Mucosa of descending colon (tissue), 3 donors: ENCODE measurements around the gene AFDN. TPM values are rescaled to one million over a fixed set of nuclear protein-coding genes. Genes with fewer than 3 reads are reported as not detected.
A peak's percentile ranks its signal among the peaks of the same experiment; 100 is the strongest.

Source experiments
- ATAC-seq: fragments of 200-7000 bp; cut with Tn5 transposase; one replicate; pipeline ENCODE4 v1.9.1; 2020; ENCODE audit warnings: mild to moderate bottlenecking, moderate library complexity
- DNase-seq, 3 donors: peaks; one replicate each; pipeline ENCODE4 v3.0.0-alpha.2; 2020
- H3K36me3 ChIP-seq: fragments of 200-600 bp; one replicate; pipeline ENCODE4 v1.8.0; 2021; ENCODE audit warnings: low read depth, mild to moderate bottlenecking
- H3K4me1 ChIP-seq: fragments of 200-600 bp; one replicate; pipeline ENCODE4 v1.8.0; 2021; ENCODE audit warnings: low read depth, mild to moderate bottlenecking
- H3K4me3 ChIP-seq: fragments of 200-600 bp; one replicate; pipeline ENCODE4 v1.8.0; 2021; ENCODE audit warnings: mild to moderate bottlenecking
- H3K9me3 ChIP-seq: fragments of 200-600 bp; one replicate; pipeline ENCODE4 v1.8.0; 2021; ENCODE audit warnings: mild to moderate bottlenecking
- CTCF ChIP-seq: fragments of 200-600 bp; IDR thresholded peaks from one replicate; pipeline ENCODE4 v1.8.0; 2022; ENCODE audit warnings: antibody characterized with exemption, mild to moderate bottlenecking
- intact Hi-C, 2 donors: fragments of 100-400 bp; cut with DNase I in 1 of 2; cut with micrococcal nuclease in 1 of 2; formaldehyde crosslinking; loops; one replicate each; pipeline versions ENCODE4 v1.11.0 to v1.11.1; 2022; cut with DNase I, micrococcal nuclease
- long read RNA-seq, 2 donors: library from polyadenylated mRNA; unstranded; transcript quantifications; one replicate each; pipeline ENCODE4 v2.0.0, GENCODE V29; 2019 to 2021
- total RNA-seq, 3 donors: library from RNA; stranded (reverse); fragmentation: NEBNext Ultra II Directional in 2 of 3; extraction: Animal tissue kit (Norgen Biotek cat#: 25700) in 2 of 3; gene quantifications; one replicate each; pipeline versions ENCODE4 v1.2.1 to v1.2.4, GENCODE V29; 2021 to 2023
- donor health status: DM: no; HTN: no; CAD: no; lungs with moderate emphysema.
- donor health status: DM: no; HTN: no; CAD: no.
- donor health status: DM: no; HTN: yes; CAD: no.

Gene AFDN
- total RNA-seq: 100 to 1,000 TPM; 168 to 231 (median 208) TPM
- long read RNA-seq, donor 1, partial matches to known transcripts: 33 of 55 reads
- long read RNA-seq, donor 1, other reads (novel, unspliced or antisense): 15 of 55 reads
- long read RNA-seq, donor 2, partial matches to known transcripts: 1 of 6 reads
- long read RNA-seq, donor 2, other reads (novel, unspliced or antisense): 4 of 6 reads

- DNase-seq (peak; percentile 47 to 74 (median 68)), ATAC-seq (no peak)
- Histone ChIP-seq H3K9me3 (no peaks in the 10 kb centered on the region), H3K4me1 (peaks cover 22% of the 10 kb centered on the region), H3K4me3 (peak within 1 kb of the TSS; percentile 54), H3K36me3 (no peaks in the 10 kb centered on the region)
- intact Hi-C loops: no loop called here
- no peak for TF ChIP-seq CTCF
Measured at GRCh38 chr6:167826896-167827582, at the start of gene AFDN. AFDN (plus strand) TSS chr6:167826911; CDS start chr6:167827133, 222 bp downstream.

GRCh38 chr6:167778497-167779128 is 48.1 kb upstream of the AFDN start:
- no peak overlapping the region for H3K4me3 ChIP-seq
- H3K4me1 ChIP-seq: peaks cover 8% of the 10 kb centered on the region
- no peaks in the 10 kb centered on the region for H3K9me3 ChIP-seq
- DNase-seq: peak in 1 of 3 donors; percentile 61
- no peaks in the 10 kb centered on the region for H3K36me3 ChIP-seq
- intact Hi-C loops: no loop called here
- ATAC-seq: peak; percentile 70
- TF ChIP-seq CTCF: no peak

DNA sequence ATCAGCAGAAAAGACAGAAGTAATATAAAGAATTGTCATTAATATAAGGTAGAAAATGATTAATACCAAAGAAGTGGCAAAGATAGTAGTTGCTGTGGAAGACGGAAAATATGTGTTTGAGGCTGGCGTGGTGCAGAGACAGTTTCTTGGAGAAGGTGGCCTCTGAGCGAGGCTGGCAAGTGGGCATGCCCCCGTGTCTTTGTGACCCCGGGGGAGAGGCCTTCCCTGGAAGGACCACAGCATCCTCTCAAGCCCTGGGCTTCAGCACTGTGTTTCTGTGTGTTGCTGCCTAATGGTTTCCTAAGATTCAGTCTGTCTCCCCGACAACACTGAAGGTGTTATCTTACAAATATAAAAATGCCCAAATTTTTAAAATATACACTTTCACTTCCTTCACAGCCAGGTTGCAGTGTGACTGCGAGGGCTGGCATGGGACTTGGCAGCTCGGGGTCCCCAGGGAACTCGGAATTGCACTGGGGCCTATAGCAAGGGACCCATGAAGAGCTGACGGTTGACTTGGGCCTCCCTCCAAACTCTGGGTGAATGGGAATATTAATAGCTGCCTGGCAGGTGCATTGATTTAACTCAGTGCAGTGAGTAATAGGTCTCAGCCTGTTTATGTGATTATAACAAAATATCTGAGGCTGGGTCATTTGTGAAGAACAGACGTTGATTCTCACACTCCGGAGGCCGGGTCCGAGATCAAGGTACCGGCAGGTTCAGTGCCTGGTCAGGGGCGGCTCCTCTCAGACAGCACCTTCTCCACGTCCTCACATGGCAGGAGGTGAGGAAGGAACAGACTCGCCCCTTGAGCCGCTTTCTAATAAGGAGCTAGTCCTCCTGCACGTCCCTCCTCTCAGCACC is 47.4 kb upstream of the AFDN start:
- Histone ChIP-seq H3K9me3 (no peaks in the 10 kb centered on the region), H3K4me3 (no peak overlapping the region), H3K36me3 (no peaks in the 10 kb centered on the region), H3K4me1 (peaks cover 8% of the 10 kb centered on the region)
- DNase-seq: no peak
- intact Hi-C loops: no loop called here
- TF ChIP-seq CTCF: no peak
- ATAC-seq: no peak

DNA sequence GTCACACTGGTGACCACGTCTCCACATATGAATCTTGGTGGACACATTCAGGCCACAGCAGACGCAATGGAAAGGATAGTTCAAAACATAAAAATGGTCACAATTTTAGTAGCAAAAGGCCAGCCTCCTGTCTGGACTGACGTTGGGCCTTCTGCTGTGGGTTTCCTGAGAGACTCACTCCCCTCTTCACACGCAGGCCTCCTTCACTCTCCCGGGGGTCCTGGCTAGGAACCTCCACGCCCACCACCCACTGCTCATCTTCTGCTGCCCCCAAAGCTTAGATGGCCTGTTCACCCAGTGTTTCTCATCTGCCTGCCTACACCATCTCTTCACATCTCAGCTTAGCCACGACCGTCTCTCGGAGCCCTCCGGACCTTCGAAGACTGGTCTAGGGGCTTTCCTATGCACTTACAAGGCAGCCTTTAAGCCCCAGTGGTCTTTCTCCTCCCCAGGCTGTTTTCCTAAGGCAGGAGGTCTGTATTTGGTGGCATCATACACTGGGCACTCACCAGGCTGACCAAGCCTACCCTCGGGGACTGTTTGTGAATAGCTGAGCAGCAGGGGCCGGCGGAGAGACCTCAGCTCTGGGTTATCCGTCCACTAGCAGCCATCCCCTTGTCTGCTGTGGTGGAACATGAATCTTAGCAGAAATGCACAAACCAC is 46.6 kb upstream of the AFDN start:
- Histone ChIP-seq H3K9me3 (no peaks in the 10 kb centered on the region), H3K4me3 (no peak overlapping the region), H3K4me1 (peaks cover 8% of the 10 kb centered on the region), H3K36me3 (no peaks in the 10 kb centered on the region)
- ATAC-seq (no peak), DNase-seq (no peak)
- intact Hi-C loops: no loop called here
- TF ChIP-seq CTCF: no peak
